RKO (cell line): ENCODE data around the gene CACNA1C.

Experiments
- DNase-seq: peaks from one replicate; pipeline ENCODE4 v3.0.0-alpha.2; 2016; ENCODE audit warnings: low spot score

CACNA1C gene

GRCh38 chr12:2417481-2418160 is 364.8 kb downstream of the CACNA1C start:
- no peak for DNase-seq

DNA sequence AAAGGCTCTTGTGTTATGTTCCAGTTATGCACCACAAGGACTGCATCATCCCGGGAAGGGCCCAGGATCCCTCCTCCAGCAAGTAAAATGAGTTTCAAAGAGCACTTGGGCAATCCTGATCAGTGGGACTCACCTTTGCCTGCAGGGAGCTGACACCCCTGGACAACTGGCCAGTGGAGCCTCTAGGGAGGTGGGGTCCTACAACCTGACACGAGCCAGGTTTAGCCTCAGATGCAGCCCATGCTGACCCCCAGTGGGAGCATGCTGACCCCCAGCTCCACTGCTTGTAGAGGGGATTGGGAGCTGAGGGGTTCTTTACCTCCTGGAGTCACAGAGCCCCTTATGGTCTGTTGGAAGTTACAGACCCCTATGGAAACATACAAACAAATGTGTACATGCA is 365.8 kb downstream of the CACNA1C start:
- DNase-seq, result no peak

DNA sequence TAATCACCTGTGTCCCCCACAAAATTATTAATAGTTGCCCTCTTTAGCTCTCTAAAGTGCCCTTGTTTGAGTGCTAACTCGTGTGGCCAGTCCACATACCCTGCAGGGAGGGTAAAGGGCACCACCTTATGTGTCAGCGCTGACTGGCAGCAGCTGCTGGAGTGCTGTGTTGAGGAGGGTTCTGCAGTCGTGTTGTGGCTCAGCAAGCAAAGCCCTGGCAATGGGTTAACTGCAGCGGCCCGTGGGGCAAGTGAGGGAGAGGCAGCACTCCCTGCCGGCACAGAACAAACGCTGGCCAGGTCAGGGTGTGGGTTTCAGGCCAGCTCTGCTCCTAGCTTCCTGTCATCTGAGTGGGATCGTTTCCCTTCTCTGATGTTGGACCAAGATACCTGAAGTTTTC is 369.8 kb downstream of the CACNA1C start:
- no peak for DNase-seq

DNA sequence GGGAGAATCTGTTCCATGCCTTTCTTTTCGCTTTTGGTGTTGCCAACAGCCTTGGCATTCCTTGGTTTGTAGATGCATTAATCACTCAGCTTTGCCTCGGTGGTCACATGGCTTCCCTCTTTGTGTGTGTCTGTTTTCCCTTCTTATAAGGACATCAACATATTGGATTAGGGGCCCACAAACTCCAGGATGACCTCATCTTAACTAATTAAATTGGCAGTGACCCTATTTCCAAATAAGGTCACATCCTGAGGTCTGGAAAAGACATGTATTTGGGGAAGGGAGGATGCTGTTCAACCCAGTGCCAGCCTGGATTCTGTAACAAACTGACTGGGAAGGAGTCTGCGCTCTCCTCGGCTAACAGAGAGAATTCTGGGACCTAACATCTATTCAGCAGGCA is 376.2 kb downstream of the CACNA1C start:
- DNase-seq, result no peak

- DNase-seq, result no peak
Measured at GRCh38 chr12:2431810-2432209, 379.0 kb downstream of the CACNA1C start.

- no peak for DNase-seq
Measured at GRCh38 chr12:2432856-2433255, 380.1 kb downstream of the CACNA1C start.

GRCh38 chr12:2435511-2435910 is 382.7 kb downstream of the CACNA1C start:
- no peak for DNase-seq

- no peak for DNase-seq
Measured at GRCh38 chr12:2439332-2440100, 386.7 kb downstream of the CACNA1C start.

- DNase-seq, result no peak
Measured at GRCh38 chr12:2443776-2444175, 391.0 kb downstream of the CACNA1C start.

- no peak for DNase-seq
Measured at GRCh38 chr12:2445968-2446367, 393.2 kb downstream of the CACNA1C start.

DNA sequence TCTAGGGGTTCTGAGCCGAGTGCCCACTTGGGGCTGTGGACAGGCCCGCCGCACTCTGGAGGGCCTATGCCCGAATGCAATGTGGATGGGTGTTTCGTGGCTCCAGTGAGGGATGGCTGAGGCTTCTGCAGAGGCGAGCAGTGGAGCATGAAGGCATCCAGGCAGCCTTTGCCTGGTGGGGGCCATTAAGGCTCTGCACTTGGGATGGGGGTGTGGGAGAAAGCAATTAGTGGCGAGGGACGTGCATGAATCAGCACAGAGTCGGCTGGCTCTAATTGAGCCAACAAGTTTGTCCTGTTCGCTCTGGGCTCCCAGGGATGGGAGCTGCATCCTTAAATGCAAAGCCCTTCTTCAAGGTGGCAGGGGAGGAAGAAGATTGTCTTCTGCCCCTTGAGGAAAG is 395.1 kb downstream of the CACNA1C start:
- no peak for DNase-seq

- DNase-seq, result no peak
Measured at GRCh38 chr12:2449586-2449985, 396.8 kb downstream of the CACNA1C start.

- no peak for DNase-seq
Measured at GRCh38 chr12:2450553-2450952, 397.8 kb downstream of the CACNA1C start.

DNA sequence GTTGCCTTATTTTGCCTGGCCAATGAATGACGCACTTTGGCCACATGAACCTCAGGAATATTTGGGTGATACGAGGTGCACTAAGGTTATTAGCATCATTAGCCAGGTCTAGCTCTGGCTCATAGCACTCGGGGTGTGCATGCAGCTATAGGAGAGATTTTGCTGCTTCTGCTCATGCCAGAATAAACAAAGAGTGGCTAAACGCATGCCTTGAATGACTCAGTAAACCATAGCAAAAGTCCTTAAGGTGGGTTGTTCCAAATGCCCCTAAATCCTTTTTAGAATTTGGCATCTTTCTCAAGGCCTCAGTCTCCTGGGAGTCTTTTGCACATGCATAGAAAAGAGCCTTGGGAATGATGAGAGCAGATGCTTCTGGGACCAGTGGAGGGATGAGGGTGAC is 398.2 kb downstream of the CACNA1C start:
- no peak for DNase-seq

DNA sequence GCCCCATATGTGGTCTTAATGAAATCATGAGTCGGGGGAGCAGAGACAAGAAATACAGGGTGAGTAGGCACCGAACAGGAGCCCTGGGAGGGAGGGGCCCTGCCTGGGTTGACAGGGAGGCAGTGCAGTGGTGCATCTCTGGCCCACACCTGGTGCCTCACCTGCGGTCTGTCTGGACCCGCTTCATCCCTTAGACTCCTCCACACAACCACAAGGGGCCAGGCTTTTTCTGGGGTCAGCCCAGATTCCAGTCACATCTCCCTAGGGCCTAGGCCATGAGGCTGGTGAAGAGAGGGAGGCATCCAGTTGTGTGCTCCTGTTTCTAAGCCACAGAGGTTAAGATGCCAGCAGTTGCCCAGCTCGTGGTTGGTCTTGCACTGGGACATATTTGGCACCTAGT is 398.7 kb downstream of the CACNA1C start:
- DNase-seq, result no peak

DNA sequence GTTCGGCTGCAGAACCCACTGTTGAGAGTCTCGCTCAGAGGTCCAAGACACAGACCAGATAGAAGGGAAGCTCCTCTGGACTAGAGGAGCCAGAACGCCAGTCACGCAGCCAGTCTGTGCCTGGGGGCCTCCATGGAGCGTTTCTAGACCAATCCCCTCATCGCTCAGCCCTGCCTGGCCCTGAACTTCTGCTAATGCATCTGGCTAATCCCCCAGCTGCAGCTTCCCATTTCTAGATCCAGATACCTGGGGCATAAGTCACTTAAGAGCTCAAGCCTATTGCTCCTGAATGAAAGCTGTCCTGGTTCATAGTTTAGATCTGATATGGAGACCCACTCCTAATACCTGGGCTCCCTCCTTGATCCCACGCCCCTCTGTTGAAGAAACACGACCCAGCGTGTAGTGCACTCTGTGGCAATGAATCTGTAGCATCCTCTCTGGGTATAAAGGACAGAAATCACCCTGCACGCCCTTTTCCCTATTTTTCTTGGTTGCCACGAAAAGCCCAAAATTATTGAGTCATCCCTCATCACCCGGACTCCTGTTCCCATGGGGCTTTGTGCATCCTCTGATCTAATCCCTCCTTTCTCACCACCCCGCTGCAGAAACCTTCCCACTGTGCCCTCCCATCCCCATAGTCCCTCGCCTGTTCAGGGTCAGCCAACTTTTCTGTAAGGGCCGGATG is 400.4 kb downstream of the CACNA1C start:
- DNase-seq, result no peak

GRCh38 chr12:2453761-2454090 is 400.9 kb downstream of the CACNA1C start:
- no peak for DNase-seq

- no peak for DNase-seq
Measured at GRCh38 chr12:2454601-2455177, 401.9 kb downstream of the CACNA1C start.

GRCh38 chr12:2455410-2455809 is 402.6 kb downstream of the CACNA1C start:
- no peak for DNase-seq

DNA sequence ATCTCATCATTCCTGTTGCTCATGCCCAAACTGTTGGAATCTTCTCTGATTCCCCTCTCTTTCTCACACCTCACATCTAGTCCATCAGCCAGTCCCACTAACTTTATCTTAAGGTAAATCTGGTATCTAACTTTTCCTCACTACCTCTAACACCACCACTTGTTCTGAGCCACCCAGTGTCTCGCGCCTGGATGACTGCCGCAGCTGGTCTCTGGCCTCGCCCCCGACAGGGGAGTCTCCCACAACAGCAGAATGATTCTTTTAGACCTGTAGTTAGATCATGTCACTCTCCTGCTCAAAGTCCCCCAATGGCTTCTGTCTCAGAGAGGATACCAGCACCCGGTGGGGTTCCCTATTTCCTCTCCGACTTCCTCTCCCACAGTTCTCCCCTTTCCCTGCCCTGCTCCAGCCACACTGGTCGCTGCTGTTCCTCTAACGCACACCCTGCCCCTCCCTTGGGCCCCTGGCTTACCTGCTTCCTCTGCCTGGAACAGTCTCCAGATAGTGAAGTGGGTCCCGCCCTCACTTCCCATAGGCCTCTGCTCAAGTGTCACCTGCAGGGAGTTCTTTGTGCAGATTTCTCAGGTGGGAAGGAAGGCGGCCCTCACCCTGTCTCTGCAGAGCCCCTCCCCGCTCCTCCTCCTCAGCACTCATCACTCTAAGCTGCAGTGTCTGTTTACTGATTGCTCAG is 403.5 kb downstream of the CACNA1C start:
- DNase-seq, result no peak

DNA sequence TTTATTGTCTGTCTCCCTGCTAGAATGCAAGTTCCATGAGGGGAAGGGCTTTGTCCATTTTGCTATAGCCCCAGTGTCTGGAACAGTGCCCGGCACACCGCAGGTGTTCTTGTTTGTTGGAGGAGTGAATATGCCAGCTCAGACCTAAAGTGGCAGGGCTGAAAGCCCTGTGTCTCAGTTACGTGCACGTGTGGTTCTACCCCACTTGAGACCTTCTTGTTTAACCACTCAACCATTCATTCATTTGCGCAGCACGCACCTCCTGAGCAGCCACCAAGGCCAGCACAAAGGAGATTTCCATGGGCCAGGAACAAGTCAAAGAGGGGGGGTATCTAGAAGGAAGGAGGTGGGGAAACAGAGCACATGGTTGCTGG is 404.0 kb downstream of the CACNA1C start:
- DNase-seq, result no peak

GRCh38 chr12:2457215-2457932 is 404.6 kb downstream of the CACNA1C start:
- no peak for DNase-seq
